ENCODE results near the gene PDAP1.

GRCh38 chr7:99402854-99403253 lies 5.5 kb downstream of the PDAP1 start:
- no peak for TF ChIP-seq EZH2 (IDR thresholded peaks at IDR 0.05; ENCODE audit: borderline replicate concordance)
- TF ChIP-seq, protein P1, sequence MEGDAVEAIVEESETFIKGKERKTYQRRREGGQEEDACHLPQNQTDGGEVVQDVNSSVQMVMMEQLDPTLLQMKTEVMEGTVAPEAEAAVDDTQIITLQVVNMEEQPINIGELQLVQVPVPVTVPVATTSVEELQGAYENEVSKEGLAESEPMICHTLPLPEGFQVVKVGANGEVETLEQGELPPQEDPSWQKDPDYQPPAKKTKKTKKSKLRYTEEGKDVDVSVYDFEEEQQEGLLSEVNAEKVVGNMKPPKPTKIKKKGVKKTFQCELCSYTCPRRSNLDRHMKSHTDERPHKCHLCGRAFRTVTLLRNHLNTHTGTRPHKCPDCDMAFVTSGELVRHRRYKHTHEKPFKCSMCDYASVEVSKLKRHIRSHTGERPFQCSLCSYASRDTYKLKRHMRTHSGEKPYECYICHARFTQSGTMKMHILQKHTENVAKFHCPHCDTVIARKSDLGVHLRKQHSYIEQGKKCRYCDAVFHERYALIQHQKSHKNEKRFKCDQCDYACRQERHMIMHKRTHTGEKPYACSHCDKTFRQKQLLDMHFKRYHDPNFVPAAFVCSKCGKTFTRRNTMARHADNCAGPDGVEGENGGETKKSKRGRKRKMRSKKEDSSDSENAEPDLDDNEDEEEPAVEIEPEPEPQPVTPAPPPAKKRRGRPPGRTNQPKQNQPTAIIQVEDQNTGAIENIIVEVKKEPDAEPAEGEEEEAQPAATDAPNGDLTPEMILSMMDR (IDR thresholded peaks at IDR 0.05; ENCODE audit: poor library complexity), result no peak

All from hepatocyte (in vitro differentiated cells).